Measurements from ENCODE around the gene ZNF91.
A peak's percentile ranks its signal among the peaks of the same experiment; 100 is the strongest.
"Not testable (repeated sequence)": the region's sequence is repeated elsewhere in the genome, so short reads cannot be mapped to it uniquely, and the experiment has no call there.

Gene ZNF91

GRCh38 chr19:23395041-23395721, at the start of gene ZNF91:
TSS of gene ZNF91 (minus strand) at chr19:23395471. CDS start at chr19:23395354, 117 bp downstream.
- DNase-seq, result peak; percentile 98

DNA sequence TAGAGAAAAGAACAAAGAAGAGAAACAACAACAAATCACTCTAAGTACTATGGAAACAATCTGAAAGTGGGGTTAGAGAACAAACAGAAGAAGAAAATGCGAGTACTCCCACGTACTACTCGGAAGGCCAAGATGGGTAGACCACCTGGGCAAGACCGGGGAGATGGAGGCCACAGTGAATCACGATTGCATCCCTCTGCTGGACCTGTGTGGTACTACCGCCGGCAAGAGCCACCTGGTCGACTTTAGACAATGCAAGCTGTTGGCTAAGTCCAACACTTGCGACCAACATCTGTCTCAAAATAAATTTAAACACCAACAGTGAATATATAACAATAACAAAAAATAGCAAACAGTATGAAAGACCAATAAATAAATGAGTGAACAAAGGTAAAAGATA, 45.5 kb upstream of the ZNF91 start:
- DNase-seq, result no peak

DNA sequence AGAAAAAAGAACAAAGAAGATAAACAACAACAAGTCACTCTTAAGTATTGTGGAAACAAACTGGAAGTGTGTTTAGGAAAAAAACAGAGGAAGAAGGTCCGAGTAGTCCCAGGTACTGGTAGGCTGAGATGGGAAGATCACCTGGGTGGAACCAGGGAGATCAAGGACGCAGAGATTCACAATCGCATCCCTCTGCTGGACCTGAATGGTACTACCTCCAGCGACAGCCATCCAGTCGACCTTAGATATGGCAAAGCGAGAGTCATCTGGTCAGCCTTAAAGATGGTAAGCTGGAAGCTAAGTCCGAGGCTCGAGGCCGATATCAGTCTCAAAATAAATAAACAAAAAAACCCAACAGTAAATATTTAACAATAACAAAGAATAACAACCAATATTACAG, 44.9 kb upstream of the ZNF91 start:
- DNase-seq, result no peak

DNA sequence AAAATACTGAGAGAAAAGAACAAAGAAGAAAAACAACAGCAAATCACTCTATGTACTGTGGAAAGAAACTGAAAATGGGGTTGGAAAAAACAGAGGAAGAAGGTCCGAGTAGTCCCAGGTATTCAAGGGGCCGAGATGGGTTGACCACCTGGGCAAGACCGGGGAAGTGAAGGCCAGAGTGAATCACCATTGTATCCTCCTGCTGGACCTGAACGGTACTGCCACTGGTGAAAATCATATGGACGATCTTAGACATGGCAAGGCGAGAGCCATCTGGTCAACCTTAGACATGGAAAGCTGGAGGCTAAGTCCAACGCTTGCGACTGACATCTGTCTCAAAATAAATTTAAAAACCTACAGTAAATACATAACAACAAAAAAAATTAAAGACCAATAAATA, 44.4 kb upstream of the ZNF91 start:
- DNase-seq, result no peak

DNA sequence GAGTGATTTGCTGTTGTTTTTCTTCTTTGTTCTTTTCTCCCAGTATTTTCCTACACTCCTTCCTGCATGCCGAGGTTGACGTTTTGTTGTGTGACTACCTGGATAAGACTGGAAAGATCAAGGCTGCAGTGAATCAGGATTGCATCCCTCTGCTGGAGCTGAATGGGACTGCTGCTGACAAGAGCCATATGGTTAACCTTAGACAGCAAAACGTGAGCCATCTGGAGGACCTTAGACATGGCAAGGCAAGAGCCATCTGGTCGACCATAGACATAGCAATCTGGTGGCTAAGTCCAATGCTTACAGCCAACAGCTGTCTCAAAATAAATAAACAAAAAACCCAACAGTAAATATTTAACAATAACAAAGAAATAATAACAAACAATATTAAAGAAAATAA, 42.6 kb upstream of the ZNF91 start:
- DNase-seq, result no peak

GRCh38 chr19:23436944-23437343, 41.7 kb upstream of the ZNF91 start:
- no peak for DNase-seq

- no peak for DNase-seq
Observed at GRCh38 chr19:23436318-23436717, 41.0 kb upstream of the ZNF91 start.

- DNase-seq, result no peak
Observed at GRCh38 chr19:23420824-23421223, 25.6 kb upstream of the ZNF91 start.

DNA sequence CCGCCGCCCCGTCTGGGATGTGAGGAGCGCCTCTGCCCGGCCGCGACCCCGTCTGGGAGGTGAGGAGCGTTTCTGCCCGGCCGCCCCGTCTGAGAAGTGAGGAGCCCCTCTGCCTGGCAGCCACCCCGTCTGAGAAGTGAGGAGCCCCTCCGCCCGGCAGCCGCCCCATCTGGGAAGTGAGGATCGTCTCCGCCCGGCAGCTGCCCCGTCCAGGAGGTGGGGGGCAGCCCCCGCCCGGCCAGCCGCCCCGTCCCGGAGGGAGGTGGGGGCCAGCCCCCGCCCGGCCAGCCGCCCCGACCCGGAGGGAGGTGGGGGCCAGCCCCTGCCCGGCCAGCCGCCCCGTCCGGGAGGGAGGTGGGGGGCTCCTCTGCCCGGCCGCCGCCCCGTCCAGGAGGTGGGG, 24.0 kb upstream of the ZNF91 start:
- not testable (repeated sequence) for DNase-seq

GRCh38 chr19:23415561-23416191, 20.4 kb upstream of the ZNF91 start:
- DNase-seq, result peak; percentile 91

DNA sequence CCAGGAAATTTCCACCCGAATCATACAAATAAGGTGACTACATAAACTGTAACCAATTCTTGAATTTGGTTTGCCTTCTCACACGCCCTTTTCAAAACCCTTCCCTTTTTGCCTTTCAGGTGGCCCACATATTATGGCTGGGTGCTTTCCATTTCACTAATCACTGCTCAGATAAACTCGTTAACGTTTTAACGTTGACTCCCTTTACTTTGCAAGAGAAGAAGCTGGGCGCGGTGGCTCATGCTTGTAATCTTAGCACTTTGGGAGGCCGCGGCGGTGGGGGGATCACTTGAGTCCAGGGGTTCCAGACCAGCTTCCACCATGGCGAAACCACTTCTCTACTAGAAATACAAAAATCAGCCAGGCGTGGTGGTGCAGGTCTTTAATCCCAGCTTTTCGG, 19.8 kb upstream of the ZNF91 start:
- peak; percentile 66 for DNase-seq

- no peak for DNase-seq
Observed at GRCh38 chr19:23410155-23410554, 14.9 kb upstream of the ZNF91 start.

GRCh38 chr19:23409392-23410048, 14.2 kb upstream of the ZNF91 start:
- DNase-seq, result no peak

- DNase-seq, result no peak
Observed at GRCh38 chr19:23407616-23408133, 12.4 kb upstream of the ZNF91 start.

- DNase-seq, result no peak
Observed at GRCh38 chr19:23406721-23407120, 11.4 kb upstream of the ZNF91 start.

DNA sequence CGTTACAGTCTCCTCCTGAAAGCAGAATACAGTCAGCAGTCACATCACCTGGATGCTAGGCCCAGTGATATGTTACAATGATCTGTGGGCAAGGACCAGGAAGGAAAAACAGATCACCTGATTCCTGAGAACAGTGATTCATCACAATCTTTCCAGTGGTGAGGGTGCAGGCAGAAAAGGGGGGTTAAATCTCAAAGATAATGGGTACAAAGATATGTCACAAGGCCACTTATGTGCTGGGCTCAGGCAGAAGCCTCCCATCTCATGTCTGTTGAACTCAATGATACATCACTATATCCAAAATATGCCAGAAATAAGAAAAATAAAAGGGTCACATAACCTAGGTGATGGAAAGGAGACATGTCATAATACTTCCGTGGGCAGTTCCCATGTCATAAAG, 10.8 kb upstream of the ZNF91 start:
- DNase-seq, result no peak

DNA sequence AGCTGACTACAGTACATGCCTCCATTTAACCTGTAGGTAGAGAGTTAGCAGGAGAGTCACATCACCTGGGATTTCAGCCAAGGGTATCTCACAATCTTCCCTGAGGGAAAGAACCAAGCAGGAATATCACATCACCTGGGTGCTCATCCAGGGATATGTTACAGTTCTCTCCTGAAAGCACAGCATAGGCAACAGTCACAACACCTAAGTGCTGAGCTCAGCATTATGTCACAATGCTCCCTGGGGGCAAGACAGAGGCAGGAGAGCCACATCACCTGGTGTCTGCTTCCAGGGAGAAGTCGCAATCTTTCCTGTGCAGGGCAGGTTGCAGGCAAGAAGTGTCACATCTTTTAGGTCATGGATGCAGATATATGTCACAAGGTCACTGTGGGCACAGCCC, 9.4 kb upstream of the ZNF91 start:
- DNase-seq, result no peak

DNA sequence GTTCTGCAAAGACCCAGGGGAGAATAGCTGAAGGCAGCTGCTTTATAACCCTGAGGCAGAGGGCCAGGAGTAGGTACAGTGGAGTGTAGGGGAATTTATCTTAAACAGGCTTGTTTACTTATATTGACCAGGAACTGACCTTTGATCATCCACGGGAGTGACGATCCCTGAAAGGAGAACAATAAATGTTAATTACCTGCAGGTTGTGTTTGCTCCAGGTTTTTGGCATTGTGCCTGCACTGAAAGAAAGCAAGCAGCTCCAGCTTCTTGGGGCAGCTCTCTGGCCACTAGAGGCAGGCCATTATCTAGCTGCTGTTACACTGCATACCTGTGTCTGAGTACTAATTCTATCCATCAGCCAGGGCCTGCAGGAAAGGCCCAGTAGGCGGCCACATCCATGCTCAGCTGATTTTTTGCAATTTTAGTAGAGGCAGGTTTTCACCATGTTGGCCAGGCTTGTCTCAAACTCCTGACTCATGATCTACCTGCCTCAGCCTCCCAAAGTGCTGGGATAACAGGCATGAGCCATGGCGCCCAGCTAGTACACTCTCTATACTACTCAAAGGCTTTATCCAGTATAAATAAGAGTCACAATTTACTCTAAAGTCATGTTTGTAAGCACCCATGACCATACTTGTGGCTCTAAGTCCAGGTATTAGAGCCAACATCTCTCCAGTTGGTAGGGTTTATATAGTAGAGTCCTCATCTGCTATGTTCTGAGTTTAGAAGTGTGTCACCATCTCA, 8.5 kb upstream of the ZNF91 start:
- DNase-seq, result no peak

- DNase-seq, result no peak
Observed at GRCh38 chr19:23403052-23403451, 7.8 kb upstream of the ZNF91 start.

DNA sequence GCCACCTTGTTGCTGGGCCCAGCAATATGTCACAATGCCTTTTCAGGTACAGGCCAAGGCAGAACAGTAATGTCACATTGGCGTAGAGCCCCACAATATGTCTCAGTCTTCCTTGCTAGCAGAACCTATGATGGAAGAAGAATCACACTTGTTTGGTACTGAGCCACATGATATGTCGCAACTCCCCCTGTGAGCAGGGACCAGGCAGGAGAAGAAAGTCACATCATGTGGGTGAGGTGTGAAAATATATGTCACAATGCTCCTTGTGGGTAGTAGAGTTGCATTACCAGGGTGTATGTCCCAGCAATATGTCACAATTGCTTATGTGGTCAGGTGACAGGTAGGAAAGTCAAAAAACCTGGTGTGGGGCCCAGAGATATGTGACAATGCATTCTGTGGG, 7.1 kb upstream of the ZNF91 start:
- no peak for DNase-seq

GRCh38 chr19:23401086-23401610, 5.9 kb upstream of the ZNF91 start:
- DNase-seq, result no peak

- DNase-seq, result no peak
Observed at GRCh38 chr19:23399443-23399842, 4.2 kb upstream of the ZNF91 start.

DNA sequence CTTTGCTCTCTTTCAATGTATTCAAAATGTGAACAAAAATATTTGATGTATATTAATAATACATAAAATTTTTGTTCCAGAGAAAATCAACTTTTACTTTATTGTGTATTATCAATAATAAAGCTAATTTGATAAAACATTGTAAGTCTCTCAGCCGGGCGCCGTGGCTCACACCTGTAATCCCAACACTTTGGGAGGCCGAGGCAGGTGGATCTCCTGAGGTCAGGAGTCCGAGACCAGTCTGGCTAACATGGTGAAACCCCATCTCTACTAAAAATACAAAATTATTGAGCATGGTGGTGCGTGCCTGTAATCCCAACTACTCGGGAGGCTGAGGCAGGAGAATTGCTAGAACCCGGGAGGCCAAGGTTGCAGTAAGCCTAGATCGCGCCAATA, 449 bp upstream of the ZNF91 start:
- DNase-seq, result not testable (repeated sequence)
